ENCODE results near the gene GLB1L2. TPM values are rescaled to one million over a fixed set of nuclear protein-coding genes. Genes with fewer than 3 reads are reported as not detected.

Gene GLB1L2
- total RNA-seq, 6 donors from 2014 or later: 3.1 to 11.6 (median 6.0) TPM

DNA sequence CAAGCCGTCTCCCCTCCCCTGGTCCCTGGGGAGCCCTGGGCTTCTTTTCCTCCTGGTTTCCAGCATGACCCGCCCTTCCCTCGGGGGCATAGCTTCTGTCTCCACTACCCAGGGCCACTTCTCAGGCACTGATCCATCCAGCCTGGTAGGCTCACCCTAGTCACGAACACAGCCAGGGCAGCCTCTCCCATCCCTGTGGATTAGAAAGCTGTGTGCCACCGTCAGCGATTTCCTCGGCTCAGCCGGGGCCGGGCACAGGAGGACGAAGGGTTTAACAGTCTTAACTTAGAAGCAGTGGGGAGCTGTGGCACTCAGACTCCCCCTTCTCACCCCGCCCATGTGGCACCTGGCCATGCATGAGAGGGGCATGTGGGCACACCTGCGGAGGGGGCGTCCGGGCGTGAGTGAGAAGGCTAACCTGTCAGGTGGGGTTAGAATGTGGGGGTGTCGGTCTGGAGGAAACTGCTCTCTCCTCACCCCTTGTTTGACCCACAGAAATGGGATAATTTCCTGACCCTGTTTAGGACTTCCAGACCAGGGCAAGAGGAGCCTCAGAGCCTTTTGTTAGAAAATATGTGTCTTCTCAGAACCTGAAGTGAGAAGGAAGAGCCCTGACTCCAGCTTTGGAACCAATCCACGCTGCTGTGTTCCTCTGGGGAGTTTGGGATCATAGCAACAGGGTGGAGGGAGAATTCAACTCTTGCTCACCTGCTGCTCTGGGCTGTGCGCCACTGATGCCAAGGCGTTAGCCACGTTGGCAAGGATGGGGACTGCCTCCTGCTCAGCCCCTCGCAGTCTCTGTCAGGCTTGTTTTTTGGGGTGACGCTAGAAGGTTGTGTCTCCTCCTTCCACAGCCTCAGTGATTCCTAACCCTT, 14.6 kb downstream of the GLB1L2 start:
- no peak for ATAC-seq (ENCODE audit: low FRiP score in 2 of 2)
- H3K36me3 ChIP-seq: no peaks in the 10 kb centered on the region
- H3K4me1 ChIP-seq: no peaks in the 10 kb centered on the region
- WGBS, 2 donors: 76 to 82% methylated on average over 15 to 18 of the region's 22 CpGs
- H3K27me3 ChIP-seq: no peaks in the 10 kb centered on the region
- DNase-seq: peak in 1 of 2 donors; percentile 58
- H3K27ac ChIP-seq: no peak overlapping the region
- no peak overlapping the region for H3K4me3 ChIP-seq
- TF ChIP-seq EP300 (IDR thresholded peaks at IDR 0.05) (no peak), POLR2A (IDR thresholded peaks at IDR 0.05) (no peak), CTCF (IDR thresholded peaks at IDR 0.05) (no peak), POLR2AphosphoS5 (IDR thresholded peaks at IDR 0.05) (no peak)
- H3K9me3 ChIP-seq: no peaks in the 10 kb centered on the region

DNA sequence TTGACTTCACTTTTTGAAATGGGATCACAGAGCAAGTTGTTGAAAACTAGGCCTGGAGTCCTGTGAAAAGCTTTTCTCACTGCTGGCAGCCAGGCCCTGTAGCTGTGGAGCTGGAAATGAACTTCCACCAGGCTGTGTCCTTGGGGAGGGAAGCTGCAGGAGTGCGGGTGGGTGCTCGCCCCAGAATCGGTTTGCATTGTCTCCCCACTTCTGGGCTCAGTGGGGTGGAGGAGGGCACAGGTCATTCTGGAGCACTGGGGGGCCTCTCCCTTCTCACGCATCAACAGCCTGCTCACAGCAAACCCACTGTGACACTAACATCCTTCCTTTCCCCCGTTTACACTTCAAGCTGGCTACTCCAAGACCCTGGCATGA, 15.2 kb downstream of the GLB1L2 start:
- TF ChIP-seq CTCF (IDR thresholded peaks at IDR 0.05) (no peak), POLR2AphosphoS5 (IDR thresholded peaks at IDR 0.05) (no peak), POLR2A (IDR thresholded peaks at IDR 0.05) (no peak), EP300 (IDR thresholded peaks at IDR 0.05) (no peak)
- WGBS, 2 donors: 57 to 74% methylated on average over 3 to 5 of the region's 5 CpGs
- no peaks in the 10 kb centered on the region for H3K36me3 ChIP-seq
- H3K9me3 ChIP-seq: no peaks in the 10 kb centered on the region
- no peak overlapping the region for H3K27ac ChIP-seq
- no peaks in the 10 kb centered on the region for H3K4me1 ChIP-seq
- H3K27me3 ChIP-seq: no peaks in the 10 kb centered on the region
- DNase-seq (no peak), ATAC-seq (ENCODE audit: low FRiP score in 2 of 2) (no peak)
- no peak overlapping the region for H3K4me3 ChIP-seq

- H3K27me3 ChIP-seq: no peaks in the 10 kb centered on the region
- H3K4me3 ChIP-seq: no peak overlapping the region
- WGBS, 2 donors: 80 to 93% methylated on average over 6 to 10 of the region's 10 CpGs
- ATAC-seq (ENCODE audit: low FRiP score in 2 of 2) (no peak), DNase-seq (no peak)
- no peak for TF ChIP-seq POLR2A (IDR thresholded peaks at IDR 0.05)
- TF ChIP-seq CTCF (IDR thresholded peaks at IDR 0.05): no peak
- no peak for TF ChIP-seq EP300 (IDR thresholded peaks at IDR 0.05)
- TF ChIP-seq POLR2AphosphoS5 (IDR thresholded peaks at IDR 0.05): no peak
- H3K27ac ChIP-seq: no peak overlapping the region
- H3K36me3 ChIP-seq: no peaks in the 10 kb centered on the region
- no peaks in the 10 kb centered on the region for H3K9me3 ChIP-seq
- H3K4me1 ChIP-seq: no peaks in the 10 kb centered on the region
These were observed 15.7 kb downstream of the GLB1L2 start for GRCh38 chr11:134347441-134347840.

- H3K27me3 ChIP-seq: no peaks in the 10 kb centered on the region
- ATAC-seq (ENCODE audit: low FRiP score in 2 of 2) (no peak), DNase-seq (peak in 1 of 2 donors; percentile 4)
- TF ChIP-seq EP300 (IDR thresholded peaks at IDR 0.05): no peak
- TF ChIP-seq POLR2AphosphoS5 (IDR thresholded peaks at IDR 0.05): no peak
- no peak for TF ChIP-seq POLR2A (IDR thresholded peaks at IDR 0.05)
- no peak for TF ChIP-seq CTCF (IDR thresholded peaks at IDR 0.05)
- no peaks in the 10 kb centered on the region for H3K4me1 ChIP-seq
- no peak overlapping the region for H3K27ac ChIP-seq
- H3K9me3 ChIP-seq: no peaks in the 10 kb centered on the region
- 39 to 54% methylated on average over 6 of the region's 6 CpGs for WGBS, 2 donors
- no peaks in the 10 kb centered on the region for H3K36me3 ChIP-seq
- H3K4me3 ChIP-seq: no peak overlapping the region
These were observed 17.5 kb downstream of the GLB1L2 start for GRCh38 chr11:134349109-134349801.

Measured in upper lobe of left lung (tissue), 6 donors.